AG09309 (cell line): ENCODE measurements around the gene MRPL23.

Experiments used
- DNase-seq: peaks from one replicate; pipeline ENCODE4 v3.0.0-alpha.2; 2010; ENCODE audit warnings: low read depth
- H3K4me3 ChIP-seq: 2 replicates; pipeline ENCODE4 v1.5.1; 2011; ENCODE audit warnings: mild to moderate bottlenecking, low read depth, low read length, moderate library complexity; ENCODE audit not compliant: control insufficient read depth
- CTCF ChIP-seq: IDR thresholded peaks from 2 replicates; pipeline ENCODE4 v1.5.1; 2011; ENCODE audit warnings: mild to moderate bottlenecking, low read depth, low read length, inconsistent platforms; ENCODE audit not compliant: insufficient read depth, control insufficient read depth; ENCODE audit errors: missing control alignments

Gene MRPL23

GRCh38 chr11:2002042-2002776 lies 55.1 kb downstream of the MRPL23 start:
- no peak overlapping the region for H3K4me3 ChIP-seq
- no peak for TF ChIP-seq CTCF
- DNase-seq, result no peak

- DNase-seq, result no peak
- no peak overlapping the region for H3K4me3 ChIP-seq
- no peak for TF ChIP-seq CTCF
Measured at GRCh38 chr11:2002807-2003206, 55.7 kb downstream of the MRPL23 start.

DNA sequence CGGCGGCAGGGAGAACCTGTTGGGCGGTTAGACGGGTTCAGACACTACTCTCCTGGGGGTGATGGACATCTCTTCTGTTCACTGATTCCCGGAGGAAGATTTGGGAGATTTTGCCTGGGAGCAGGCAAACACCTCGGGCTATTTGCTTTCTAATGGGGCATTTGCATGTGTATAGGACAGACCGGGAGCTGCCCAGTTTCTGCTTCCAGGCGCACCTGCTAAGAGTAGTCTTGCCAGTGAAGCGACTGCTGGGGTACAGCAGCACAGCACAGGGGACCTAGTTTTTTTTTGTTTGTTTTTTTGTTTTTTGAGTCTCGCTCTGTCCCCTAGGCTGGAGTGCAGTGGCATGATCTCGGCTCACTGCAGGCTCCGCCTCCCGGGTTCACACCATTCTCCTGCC lies 57.3 kb downstream of the MRPL23 start:
- TF ChIP-seq CTCF, result no peak
- no peak overlapping the region for H3K4me3 ChIP-seq
- DNase-seq, result no peak
